Activated CD8-positive, alpha-beta memory T cell treated with anti-CD3 and anti-CD28 coated beads for 36 hours (primary cell): Measurements from ENCODE around the gene SDF2L1. TPM values are rescaled to one million over a fixed set of nuclear protein-coding genes. Genes with fewer than 3 reads are reported as not detected.
"Not testable (repeated sequence)": the region's sequence is repeated elsewhere in the genome, so short reads cannot be mapped to it uniquely, and the experiment has no call there.

Experiments used
- CTCF ChIA-PET: fragments of 350-600 bp; sonication (Branson Sonifier 250); formaldehyde crosslinking; loops from one replicate; lab custom pipeline; 2021; ENCODE audit warnings: antibody characterized with exemption; lab: Charles Lee
- POLR2A ChIA-PET: fragments of 350-600 bp; sonication (Branson Sonifier 250); formaldehyde crosslinking; loops from one replicate; lab custom pipeline; 2021; ENCODE audit warnings: antibody characterized with exemption; lab: Charles Lee
- total RNA-seq, 2 experiments: library from RNA; stranded (reverse); gene quantifications; one replicate each; pipeline ENCODE4 v1.2.3, GENCODE V29; 2021

Gene SDF2L1, protein sequence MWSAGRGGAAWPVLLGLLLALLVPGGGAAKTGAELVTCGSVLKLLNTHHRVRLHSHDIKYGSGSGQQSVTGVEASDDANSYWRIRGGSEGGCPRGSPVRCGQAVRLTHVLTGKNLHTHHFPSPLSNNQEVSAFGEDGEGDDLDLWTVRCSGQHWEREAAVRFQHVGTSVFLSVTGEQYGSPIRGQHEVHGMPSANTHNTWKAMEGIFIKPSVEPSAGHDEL
- total RNA-seq: 10 to 100 TPM; 70.7 to 71.6 TPM

DNA sequence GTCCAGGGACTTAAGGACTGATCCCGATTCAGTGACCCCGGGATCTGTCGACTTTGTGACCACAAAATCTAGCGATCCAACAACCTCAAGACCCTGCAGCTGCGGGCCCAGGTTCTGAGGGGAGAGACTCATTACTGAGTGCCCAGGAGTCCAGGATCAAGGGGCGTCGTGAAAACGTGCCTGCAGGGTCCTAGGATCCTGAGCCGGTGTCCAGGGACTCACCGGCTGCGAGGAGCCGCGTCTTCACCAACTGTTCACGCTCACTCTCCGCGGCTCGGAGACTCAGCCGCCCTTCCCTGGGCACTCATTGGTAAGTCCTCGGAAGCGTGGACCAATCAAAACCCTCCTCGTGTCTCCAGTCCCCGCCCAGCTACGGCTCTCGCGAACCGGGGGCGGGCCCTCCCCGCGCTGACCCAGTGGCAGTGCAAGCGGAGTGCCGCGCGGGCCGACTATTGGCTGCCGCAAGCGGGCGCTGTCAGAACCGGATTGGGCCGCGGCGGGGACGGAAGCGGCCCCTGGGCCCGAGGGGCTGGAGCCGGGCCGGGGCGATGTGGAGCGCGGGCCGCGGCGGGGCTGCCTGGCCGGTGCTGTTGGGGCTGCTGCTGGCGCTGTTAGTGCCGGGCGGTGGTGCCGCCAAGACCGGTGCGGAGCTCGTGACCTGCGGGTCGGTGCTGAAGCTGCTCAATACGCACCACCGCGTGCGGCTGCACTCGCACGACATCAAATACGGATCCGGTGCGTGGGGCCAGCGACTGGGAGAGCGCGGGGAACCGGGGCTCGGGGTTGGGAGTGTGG is at the start of gene SDF2L1:
Gene SDF2L1, plus strand, starts transcription at position 514 of the 795 bp plus-strand sequence. Its CDS starts 35 bp downstream, at position 549.
- CTCF ChIA-PET: interaction anchor here (0.5 to 3.3 kb wide), 9 partner anchors 9 to 73 kb away, joined by 3 to 61 read pairs (median 6); partner anchors contain the start of genes CCDC116 and YDJC
- POLR2A ChIA-PET: interaction anchor here (1.6 to 4.4 kb wide), 4 partner anchors 10 to 23 kb away, joined by 5 to 84 read pairs (median 10); partner anchors contain the start of genes CCDC116, PPIL2 and YDJC

DNA sequence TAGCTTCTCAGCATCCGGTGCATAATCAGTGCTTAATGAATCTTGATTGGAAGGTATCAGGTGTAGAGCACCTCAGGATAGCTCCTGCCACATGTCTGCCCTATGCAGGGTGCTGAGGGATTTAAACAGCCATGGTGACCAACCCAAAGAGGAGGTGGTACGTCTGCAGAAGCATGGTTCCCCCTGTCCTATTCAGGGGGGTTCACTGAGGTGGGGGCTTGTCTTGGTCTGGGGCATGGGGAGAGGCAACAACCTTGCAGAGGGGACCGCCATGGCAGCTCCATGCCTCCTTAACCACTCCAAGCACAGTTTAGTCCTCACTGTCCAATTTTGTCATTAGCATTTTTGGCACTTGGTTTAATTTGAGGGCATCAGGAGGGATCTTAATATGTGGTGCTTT is 49.7 kb upstream of the SDF2L1 start:
- ChIA-PET CTCF (interaction anchor here (1.4 kb wide), 1 partner anchor 12 kb away, joined by 3 read pairs; no protein-coding TSS in a partner anchor), POLR2A (no interaction called here)

DNA sequence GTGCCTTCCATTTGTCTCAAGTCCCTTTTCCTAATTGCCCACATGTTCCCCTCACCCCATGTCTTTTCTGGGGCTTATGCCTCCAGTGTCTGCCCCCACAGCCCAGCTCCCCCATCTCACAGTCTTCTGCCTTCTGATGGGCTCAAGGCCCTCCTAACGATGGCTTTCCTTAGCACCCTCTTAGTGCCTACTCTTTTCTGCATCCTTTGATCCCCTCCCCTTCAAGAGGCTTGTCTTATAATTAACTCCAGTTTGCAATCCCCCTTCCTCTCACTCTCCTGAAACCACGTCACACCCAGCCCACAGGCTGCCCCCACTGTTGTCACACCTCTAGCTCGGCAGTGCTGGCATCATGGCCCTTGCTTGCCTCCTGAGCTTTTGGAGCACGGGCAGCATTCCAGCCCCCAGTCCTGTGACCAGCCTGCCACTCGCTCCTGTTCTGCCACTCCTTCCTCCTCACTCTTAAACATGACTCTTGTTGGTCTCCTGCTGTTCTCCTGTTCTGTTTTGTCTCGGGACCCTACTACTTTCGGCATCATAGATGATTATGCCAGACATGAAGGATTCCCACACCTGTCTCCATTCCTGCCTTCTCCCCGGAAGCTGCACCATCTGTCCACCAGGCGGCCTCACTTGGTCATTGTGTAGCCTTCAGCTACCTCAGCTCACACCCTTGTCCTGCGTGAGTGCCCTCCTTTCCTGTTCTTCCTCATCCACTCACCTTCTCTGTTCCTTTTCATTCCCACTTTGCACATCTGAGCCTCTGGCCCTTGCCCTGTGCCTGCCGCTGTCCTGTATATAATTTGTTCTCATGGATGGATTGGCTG is 48.5 kb upstream of the SDF2L1 start:
- ChIA-PET CTCF (interaction anchor here (0.9 to 1.4 kb wide), 2 partner anchors 10 to 53 kb away, joined by 3 read pairs; no protein-coding TSS in a partner anchor), POLR2A (no interaction called here)

DNA sequence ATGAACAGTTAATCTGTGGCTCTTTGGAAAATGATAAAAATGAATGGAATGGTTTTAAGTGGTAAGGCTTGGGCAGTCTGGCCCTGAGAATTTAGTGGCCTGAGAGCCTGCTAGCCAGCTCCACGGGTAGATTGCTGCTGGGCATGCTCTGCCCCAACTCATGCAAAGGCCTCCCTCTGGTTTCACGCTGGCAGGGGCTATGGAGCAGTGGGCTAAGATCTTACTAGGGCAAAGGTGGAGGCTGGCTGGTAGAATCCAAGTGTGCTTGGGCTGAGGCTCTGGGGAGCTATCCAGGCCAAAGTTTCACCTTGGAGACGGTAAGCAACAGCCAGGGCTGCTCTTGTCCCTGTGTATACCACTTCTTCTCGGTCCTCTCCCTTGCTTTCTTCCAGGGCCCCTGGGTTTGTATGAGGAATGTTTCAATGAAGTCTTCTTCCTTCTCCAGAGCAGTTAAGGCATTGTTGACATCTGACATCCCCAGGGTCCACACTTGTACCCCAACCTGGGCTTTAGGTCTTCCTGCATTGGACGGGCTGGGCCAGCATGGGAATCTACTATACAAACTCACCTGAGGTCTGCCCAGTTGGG is 47.1 kb upstream of the SDF2L1 start:
- ChIA-PET CTCF (no interaction called here), POLR2A (no interaction called here)

DNA sequence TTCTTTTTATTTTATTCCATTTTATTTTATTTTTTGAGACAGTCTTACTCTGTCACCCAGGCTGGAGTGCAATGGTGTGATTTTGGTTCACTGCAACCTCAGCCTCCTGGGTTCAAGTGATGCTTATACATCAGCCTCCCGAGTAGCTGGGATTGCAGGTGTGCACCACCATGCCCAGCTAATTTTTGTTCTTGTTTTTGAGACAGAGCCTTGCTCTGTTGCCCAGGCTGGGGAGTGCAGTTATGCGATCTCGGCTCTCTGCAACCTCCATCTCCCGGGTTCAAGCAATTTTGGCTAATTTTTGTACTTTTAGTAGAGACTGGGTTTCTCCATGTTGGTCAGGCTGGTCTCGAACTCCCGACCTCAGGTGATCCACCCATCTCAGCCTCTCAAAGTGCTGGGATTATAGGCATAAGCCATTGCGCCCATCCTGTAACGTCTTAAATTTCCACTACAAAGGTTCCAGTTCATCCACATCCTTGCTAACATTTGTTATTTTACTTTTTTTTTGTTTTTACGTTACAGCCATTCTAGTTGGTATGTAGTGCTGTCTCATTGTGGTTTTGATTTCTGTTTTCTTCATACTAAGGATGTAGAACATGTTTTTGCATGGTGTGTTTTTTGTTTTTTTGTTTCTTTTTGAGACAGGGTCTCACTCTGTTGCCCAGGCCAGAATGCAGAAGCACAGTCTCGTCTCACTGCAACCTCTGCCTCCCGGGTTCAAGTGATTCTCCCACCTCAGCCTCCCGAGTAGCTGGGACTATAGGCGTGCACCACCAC is 45.6 kb upstream of the SDF2L1 start:
- POLR2A ChIA-PET: not testable (repeated sequence)
- CTCF ChIA-PET: interaction anchor here (1.1 to 1.8 kb wide), 2 partner anchors 9 to 28 kb away, joined by 3 to 7 read pairs; no protein-coding TSS in a partner anchor

DNA sequence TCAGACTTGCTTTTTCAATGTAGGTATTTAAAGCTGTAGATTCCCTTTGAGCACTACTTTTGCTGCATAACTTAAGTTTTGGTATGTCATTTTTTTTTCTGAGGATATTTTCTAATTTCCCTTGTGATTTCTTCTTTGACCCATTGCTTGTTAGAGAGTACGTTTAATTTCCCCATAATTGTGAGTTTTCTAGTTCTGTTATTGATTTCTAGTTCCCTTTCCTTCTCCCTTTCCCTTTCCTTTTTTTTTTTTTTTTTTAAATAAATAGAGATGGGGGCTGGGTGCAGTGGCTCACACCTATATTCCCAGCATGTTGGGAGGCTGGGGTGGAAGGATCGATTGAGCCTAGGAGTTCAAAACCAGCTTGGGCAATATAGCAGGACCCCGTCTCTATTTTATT is 43.8 kb upstream of the SDF2L1 start:
- ChIA-PET CTCF (interaction anchor here (1.8 to 2.2 kb wide), 2 partner anchors 26 to 31 kb away, joined by 6 to 7 read pairs; partner anchors contain the start of gene YDJC), POLR2A (no interaction called here)

DNA sequence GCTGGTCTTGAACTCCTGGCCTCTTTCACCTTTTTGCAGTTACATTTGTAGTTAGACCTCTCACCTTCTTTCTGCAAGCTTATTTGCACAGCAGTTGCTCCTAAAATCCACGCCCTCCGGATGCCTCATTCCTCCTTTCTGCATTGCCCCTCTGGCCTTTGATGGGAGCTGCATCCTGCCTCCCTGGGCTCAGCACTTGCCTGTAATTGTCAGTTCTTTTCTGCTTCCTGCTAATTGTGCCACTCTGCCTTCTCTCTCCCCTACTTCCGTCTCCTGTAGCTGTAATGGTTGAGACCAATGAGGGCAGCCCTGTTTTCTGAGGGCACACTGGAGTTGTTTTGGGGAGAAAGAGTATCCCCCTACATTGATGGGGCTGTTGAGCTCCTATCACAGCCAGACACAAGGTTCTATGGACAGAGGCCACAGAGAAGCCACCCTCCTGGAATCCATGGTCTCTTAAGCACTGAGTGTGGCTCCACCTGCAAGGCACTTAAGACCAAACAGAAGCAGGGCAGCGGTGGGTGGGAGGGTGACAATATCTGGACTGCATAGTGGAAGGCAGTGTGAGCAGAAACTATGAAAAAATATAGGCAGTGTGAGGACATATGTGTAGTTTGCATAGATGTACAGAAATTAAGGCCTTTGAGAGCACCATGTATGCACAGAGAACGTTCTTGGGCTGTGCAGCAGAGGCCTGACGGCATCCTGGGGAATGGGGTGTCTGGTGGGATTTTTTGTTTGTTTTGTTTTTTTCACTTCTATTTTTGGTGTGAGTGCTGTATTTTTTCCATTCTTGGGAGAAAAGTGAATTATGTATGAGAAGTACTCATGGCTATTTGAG is 42.8 kb upstream of the SDF2L1 start:
- ChIA-PET CTCF (interaction anchor here (2.2 kb wide), 1 partner anchor 30 kb away, joined by 6 read pairs; the partner anchor contains the start of gene YDJC), POLR2A (no interaction called here)

DNA sequence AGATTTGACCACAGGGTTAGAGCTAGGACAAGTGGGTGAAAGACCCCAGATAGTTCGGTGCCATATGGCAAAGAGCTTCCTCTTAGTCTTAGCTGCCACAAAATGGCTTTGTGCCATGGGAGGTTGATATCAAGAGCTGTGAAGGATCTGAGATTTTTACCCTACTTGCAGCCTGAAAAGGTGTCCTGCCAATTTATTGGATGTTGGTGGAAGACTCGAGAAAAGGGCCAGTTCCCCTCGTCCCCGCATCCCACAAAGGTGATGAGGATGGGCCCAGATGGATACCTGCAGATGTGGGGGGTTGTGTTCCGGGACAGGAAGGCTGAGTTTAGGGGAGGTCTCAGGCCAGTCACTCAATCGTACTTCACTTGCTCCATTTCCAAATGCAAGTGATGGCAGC is 39.5 kb upstream of the SDF2L1 start:
- CTCF ChIA-PET: no interaction called here
- POLR2A ChIA-PET: no interaction called here

DNA sequence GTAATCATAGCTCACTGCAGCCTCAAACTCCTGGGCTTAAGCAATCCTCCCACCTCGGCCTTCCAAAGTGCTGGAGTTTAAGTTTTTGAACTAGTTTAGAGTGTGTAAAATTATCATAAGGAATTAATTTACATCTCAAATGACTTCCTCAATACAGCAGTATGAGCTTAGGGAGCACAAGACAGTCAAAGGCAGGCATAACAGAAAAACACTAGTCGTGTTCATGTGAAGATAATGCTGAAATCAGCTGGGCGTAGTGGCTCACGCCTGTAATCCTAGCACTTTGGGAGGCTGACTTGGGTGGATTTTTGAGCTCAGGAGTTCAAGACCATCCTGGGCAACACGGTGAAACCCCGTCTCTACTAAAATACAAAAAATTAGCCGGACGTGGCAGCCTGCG is 38.1 kb upstream of the SDF2L1 start:
- ChIA-PET CTCF (interaction anchor here (1.3 kb wide), 1 partner anchor 11 kb away, joined by 3 read pairs; no protein-coding TSS in a partner anchor), POLR2A (interaction anchor here (0.6 kb wide), 1 partner anchor 55 kb away, joined by 3 read pairs; no protein-coding TSS in a partner anchor)

DNA sequence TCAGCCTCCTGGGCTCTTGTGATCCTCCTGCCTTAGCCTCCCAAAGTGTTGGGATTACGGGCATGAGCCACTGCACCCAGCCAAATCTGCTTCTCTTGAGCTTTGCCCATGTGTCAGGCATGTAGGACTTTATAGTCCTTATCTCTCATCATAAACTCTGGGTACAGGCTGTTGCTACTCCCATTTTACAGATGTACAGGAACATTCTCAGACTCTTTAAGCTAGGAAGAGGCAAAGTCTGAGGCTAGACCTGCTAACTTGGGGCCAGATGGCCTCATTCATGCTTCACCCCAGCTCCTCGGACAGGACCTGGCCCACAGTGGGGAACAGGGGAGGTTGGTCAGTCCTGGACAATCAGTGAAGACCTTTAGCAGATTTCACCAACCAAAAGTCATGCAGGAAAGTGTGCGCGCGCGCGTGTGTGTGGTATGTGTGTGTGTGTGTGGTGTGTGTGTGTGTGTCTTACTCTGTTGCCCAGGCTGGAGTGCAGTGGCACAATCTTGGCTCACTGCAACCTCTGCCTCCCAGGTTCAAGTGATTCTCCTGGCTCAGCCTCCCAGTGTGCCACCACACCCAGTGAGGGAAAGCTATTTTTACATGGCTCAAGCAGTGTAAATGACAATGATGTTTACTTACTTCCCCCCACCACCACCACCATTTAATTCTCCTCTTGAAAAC is 36.1 kb upstream of the SDF2L1 start:
- POLR2A ChIA-PET: interaction anchor here (0.6 kb wide), 2 partner anchors 24 to 42 kb away, joined by 3 to 4 read pairs; no protein-coding TSS in a partner anchor
- CTCF ChIA-PET: no interaction called here

DNA sequence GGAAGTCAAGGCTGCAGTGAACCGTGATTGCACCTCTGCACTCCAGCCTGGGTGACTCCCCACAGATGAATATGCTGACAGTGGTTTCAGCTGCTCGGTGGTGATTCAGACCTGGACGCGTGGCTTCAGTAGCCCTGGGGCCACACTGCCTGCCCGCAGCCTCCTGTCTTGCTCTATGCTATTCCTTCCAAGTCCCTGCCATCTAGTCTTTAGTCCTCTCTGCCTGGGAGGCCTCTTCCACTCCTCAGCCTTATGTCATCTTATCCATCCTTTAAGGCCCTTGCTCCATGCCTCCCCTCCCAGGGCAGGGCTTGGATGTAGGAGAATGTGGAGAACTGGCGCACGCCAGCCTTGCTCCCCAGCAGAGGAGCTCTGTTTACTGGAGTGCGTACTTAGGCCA is 35.3 kb upstream of the SDF2L1 start:
- ChIA-PET POLR2A (interaction anchor here (0.6 kb wide), 2 partner anchors 25 to 43 kb away, joined by 3 to 4 read pairs; no protein-coding TSS in a partner anchor), CTCF (interaction anchor here (0.7 to 2.0 kb wide), 3 partner anchors 22 to 526 kb away, joined by 4 to 5 read pairs (median 4); partner anchors contain the start of gene YDJC)

DNA sequence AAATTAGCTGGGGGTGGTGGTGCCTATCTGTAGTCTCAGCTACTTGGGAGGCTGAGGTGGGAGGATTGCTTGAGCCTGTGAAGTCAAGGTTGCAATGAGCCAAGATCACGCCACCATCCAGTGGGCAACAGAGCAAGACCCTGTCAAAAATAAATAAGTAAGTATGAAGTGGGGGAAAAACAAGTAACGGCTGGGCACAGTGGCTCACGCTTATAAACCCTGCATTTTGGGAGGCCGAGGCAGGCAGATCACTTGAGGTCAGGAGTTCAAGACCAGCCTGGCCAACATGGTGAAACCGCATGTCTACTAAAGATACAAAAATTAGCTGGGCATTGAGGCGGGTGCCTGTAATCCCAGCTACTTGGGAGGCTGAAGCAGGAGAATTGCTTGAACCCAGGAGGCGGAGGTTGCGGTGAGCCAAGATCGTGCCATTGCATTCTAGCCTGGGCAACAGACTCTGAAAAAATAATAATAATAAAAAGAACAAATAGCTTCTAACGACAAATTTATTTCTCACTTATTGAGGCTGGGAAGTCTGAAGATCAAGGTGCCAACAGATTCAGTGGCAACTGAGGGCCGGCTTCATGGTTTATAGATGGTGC is 32.4 kb upstream of the SDF2L1 start:
- CTCF ChIA-PET: interaction anchor here (1.3 kb wide), 1 partner anchor 22 kb away, joined by 4 read pairs; no protein-coding TSS in a partner anchor
- POLR2A ChIA-PET: not testable (repeated sequence)

DNA sequence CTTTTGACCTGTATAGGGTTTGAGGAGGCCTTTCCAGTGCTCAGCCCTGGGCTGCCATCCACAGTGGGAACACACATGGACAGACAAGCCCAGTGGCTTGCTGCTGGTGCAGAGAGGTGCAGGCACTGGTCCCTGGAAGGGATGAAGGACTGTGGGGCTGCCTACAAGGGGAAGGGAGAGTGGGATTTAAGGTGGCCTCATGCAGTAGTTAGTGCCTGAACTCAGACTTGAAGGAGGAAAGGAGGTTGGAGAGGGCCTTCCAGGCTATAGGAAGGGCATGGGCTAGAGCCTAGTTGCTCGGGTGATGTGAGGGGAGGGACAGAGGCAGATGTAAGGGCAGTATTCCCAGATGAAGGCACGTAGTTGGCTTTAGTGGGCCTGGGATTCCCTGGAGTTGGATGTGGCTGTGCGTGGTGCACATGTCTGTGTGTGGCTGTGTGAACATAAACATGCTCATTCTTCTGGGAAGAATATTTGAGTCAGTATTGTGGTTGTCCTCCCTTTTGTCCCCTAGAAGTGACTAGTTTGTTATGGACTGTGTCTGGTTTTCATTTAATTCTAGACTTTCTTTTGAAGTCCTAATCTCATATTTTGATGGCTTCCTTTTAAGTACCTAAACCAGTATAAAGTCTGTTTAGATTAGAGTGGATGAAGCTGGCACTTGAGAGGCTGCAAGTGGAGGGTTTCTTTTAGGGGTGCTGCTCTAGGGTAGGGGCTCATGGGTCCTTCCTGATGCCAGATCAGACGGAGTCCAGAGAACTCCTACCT is 30.7 kb upstream of the SDF2L1 start:
- ChIA-PET POLR2A (no interaction called here), CTCF (no interaction called here)

DNA sequence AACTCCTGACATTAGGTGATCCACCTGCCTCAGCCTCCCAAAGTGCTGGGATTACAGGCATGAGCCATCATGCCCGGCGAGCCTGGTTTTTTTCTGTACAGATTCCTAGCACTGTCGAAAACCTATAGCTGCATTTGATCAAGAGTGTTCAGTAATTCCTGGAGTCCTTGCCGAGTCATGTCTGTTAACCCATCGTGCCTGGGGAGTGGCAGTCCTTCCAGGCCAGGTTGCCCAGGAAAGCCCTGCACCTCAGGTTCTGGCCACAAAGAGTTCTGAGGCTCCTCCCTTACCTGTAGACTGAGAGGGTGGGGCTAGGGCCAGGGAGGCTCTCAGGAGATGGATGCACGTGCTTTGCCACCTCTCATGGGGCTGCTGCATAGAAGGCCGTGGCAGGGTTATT is 29.2 kb upstream of the SDF2L1 start:
- CTCF ChIA-PET: interaction anchor here (1.0 kb wide), 1 partner anchor 18 kb away, joined by 3 read pairs; no protein-coding TSS in a partner anchor
- POLR2A ChIA-PET: no interaction called here
